Chondrocyte (in vitro differentiated cells): ENCODE results near the gene NAPEPLD. TPM values are rescaled to one million over a fixed set of nuclear protein-coding genes. Genes with fewer than 3 reads are reported as not detected.
A peak's percentile ranks its signal among the peaks of the same experiment; 100 is the strongest.
"Not testable (repeated sequence)": the region's sequence is repeated elsewhere in the genome, so short reads cannot be mapped to it uniquely, and the experiment has no call there.

ENCODE experiments used
- DNase-seq: peaks from one replicate; pipeline ENCODE4 v3.0.0; 2021; ENCODE audit warnings: mixed read lengths, low spot score
- H3K27ac Mint-ChIP-seq: one replicate; pipeline ENCODE4 v1.8.0; 2021; ENCODE audit warnings: mild to moderate bottlenecking, moderate library complexity, mixed read lengths; ENCODE audit not compliant: unreplicated experiment
- H3K27me3 Mint-ChIP-seq: 2 replicates; pipeline ENCODE4 v1.8.0; 2021; ENCODE audit warnings: low read depth, mixed read lengths
- H3K36me3 Mint-ChIP-seq: 2 replicates; pipeline ENCODE4 v1.8.0; 2021; ENCODE audit warnings: low read depth, mixed read lengths
- H3K4me1 Mint-ChIP-seq: 2 replicates; pipeline ENCODE4 v1.8.0; 2021; ENCODE audit warnings: low read depth, mild to moderate bottlenecking, mixed read lengths
- H3K4me3 Mint-ChIP-seq: one replicate; pipeline ENCODE4 v1.8.0; 2021; ENCODE audit warnings: mild to moderate bottlenecking, moderate library complexity, mixed read lengths; ENCODE audit not compliant: unreplicated experiment
- H3K9me3 Mint-ChIP-seq: 2 replicates; pipeline ENCODE4 v1.8.0; 2021; ENCODE audit warnings: low read depth, mixed read lengths
- total RNA-seq: library from RNA; stranded (reverse); gene quantifications from 3 replicates; pipeline ENCODE4 v1.2.1, GENCODE V29; 2021
- TF ChIP-seq, protein P1 (sequence below): fragments of 200-600 bp; sonication (generic); IDR thresholded peaks from 2 replicates; pipeline ENCODE4 v1.5.0; 2021; ENCODE audit warnings: antibody characterized with exemption, mild to moderate bottlenecking, moderate library complexity

Gene NAPEPLD
- total RNA-seq, 1 donor from 2014 or later, result 9.7 TPM

DNA sequence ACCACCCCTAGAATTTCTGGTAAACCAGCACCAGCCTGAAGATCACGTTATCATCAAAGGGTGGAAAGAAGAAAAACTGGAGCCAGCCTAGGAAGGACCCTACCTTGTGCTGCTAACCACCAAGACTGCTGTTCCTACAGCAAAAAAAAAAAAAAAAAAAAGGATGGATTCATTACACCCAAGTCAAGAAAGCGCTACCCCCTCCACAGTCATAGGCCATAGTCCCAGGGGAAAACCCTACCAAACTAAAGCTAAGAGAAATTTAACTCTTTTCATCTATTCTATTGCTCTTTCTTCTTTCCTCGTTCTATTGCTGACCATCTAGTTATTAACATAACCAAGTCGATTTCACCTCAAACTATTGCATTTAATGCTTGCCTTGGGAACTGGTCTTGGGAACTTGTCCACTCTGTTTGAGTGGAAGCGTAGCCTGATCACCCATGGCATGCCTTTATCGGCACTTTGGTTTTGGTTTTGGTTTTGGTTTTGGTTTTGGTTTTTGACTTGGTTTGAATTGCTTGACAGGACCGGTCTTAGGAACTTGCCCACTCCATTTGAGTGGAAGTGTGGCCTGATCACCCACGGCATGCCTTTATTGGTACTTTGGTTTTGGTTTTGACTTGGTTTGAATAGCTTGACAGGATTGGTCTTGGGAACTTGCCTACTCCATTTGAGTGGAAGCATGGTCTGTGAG, 6.6 kb upstream of the NAPEPLD start:
- not testable (repeated sequence) for H3K27me3 Mint-ChIP-seq, DNase-seq, H3K9me3 Mint-ChIP-seq, H3K4me3 Mint-ChIP-seq, H3K4me1 Mint-ChIP-seq, H3K36me3 Mint-ChIP-seq, H3K27ac Mint-ChIP-seq

GRCh38 chr7:103154042-103154441, 5.1 kb upstream of the NAPEPLD start:
- H3K27me3 Mint-ChIP-seq, result no peaks in the 10 kb centered on the region
- H3K36me3 Mint-ChIP-seq, result no peaks in the 10 kb centered on the region
- TF ChIP-seq, protein P1, sequence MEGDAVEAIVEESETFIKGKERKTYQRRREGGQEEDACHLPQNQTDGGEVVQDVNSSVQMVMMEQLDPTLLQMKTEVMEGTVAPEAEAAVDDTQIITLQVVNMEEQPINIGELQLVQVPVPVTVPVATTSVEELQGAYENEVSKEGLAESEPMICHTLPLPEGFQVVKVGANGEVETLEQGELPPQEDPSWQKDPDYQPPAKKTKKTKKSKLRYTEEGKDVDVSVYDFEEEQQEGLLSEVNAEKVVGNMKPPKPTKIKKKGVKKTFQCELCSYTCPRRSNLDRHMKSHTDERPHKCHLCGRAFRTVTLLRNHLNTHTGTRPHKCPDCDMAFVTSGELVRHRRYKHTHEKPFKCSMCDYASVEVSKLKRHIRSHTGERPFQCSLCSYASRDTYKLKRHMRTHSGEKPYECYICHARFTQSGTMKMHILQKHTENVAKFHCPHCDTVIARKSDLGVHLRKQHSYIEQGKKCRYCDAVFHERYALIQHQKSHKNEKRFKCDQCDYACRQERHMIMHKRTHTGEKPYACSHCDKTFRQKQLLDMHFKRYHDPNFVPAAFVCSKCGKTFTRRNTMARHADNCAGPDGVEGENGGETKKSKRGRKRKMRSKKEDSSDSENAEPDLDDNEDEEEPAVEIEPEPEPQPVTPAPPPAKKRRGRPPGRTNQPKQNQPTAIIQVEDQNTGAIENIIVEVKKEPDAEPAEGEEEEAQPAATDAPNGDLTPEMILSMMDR, result no peak
- no peak overlapping the region for H3K27ac Mint-ChIP-seq
- H3K4me1 Mint-ChIP-seq, result peaks cover 6% of the 10 kb centered on the region
- DNase-seq, result no peak
- no peaks in the 10 kb centered on the region for H3K9me3 Mint-ChIP-seq
- H3K4me3 Mint-ChIP-seq, result no peak overlapping the region

- not testable (repeated sequence) for H3K4me3 Mint-ChIP-seq, H3K27me3 Mint-ChIP-seq, DNase-seq, H3K27ac Mint-ChIP-seq, H3K9me3 Mint-ChIP-seq, H3K36me3 Mint-ChIP-seq
- H3K4me1 Mint-ChIP-seq, result peaks cover 14% of the 10 kb centered on the region
Observed at GRCh38 chr7:103152744-103153617, 4.1 kb upstream of the NAPEPLD start.

DNA sequence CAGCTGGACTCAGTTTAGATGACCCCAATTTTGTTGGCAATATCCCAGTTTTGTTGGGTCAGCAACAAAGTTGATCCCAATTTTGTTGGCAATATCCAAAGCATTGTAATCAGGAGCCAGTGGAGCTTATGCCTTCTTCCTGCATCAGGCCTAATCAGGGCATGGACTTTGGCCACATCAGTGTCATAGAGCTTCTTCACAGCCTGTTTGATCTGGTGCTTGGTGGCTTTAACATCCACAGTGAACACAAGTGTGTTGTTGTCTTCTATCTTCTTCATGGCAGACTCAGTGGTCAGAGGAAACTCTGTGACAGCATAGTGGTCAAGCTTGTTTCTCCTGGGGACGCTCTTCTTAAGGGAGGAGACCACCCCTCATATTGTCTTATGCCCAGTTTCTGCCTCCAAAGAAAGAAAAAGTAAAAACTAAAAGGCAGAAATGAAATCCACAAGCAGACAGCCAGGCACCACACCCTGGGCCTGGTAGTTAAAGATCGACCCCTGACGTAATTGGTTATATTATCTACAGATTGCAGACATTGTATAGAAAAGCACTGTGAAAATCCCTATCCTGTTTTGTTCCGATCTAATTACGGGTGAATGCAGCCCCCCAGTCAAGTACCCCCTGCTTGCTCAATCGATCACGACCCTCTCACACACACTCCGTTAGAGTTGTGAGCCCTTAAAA, 3.2 kb upstream of the NAPEPLD start:
- not testable (repeated sequence) for H3K27me3 Mint-ChIP-seq, H3K9me3 Mint-ChIP-seq, H3K27ac Mint-ChIP-seq, DNase-seq, H3K4me3 Mint-ChIP-seq, H3K36me3 Mint-ChIP-seq
- H3K4me1 Mint-ChIP-seq, result peaks cover 22% of the 10 kb centered on the region

- Mint-ChIP-seq H3K4me1 (peaks cover 35% of the 10 kb centered on the region), H3K27ac (no peak overlapping the region), H3K9me3 (no peaks in the 10 kb centered on the region), H3K36me3 (no peaks in the 10 kb centered on the region), H3K27me3 (no peaks in the 10 kb centered on the region), H3K4me3 (no peak overlapping the region)
- TF ChIP-seq, protein P1, result no peak
- DNase-seq, result no peak
Observed at GRCh38 chr7:103150192-103150591, 1.3 kb upstream of the NAPEPLD start.

DNA sequence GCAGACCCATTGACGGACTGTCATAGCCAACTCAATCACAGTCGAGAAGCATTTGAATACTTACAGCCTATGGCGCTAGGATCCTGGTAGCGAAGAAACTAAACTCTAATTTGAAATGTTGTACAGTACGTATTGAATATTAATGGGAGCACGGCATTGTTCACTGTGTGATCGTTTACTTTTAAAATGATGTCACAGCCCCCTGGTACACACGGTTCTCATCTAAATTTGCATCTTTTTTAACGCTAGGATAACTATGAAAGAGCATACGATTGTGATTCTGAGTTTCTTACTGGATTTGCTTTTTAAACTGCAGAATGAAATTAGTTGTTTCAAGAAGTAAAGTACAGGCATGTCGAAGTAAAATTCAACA, 895 bp upstream of the NAPEPLD start:
- TF ChIP-seq, protein P1, result no peak
- no peaks in the 10 kb centered on the region for H3K27me3 Mint-ChIP-seq
- peaks cover 35% of the 10 kb centered on the region for H3K4me1 Mint-ChIP-seq
- no peaks in the 10 kb centered on the region for H3K36me3 Mint-ChIP-seq
- H3K27ac Mint-ChIP-seq, result peak overlapping the region; percentile 92
- DNase-seq, result no peak
- H3K9me3 Mint-ChIP-seq, result no peaks in the 10 kb centered on the region
- H3K4me3 Mint-ChIP-seq, result peak overlapping the region; percentile 98
